HG02759 (cell line): ENCODE measurements around the gene SPDYC.

Experiments
- ATAC-seq: cut with Tn5 transposase; IDR thresholded peaks from one replicate; pipeline ENCODE4 v1.9.1; 2021; ENCODE audit warnings: mild to moderate bottlenecking, moderate library complexity; ENCODE audit not compliant: unreplicated experiment

SPDYC gene

GRCh38 chr11:65170058-65170534 is at the start of gene SPDYC:
Gene SPDYC (plus strand): TSS chr11:65170233. CDS start chr11:65171358, 1,125 bp downstream.
- ATAC-seq, result no peak

GRCh38 chr11:65120831-65121230 is 49.2 kb upstream of the SPDYC start:
- no peak for ATAC-seq

- no peak for ATAC-seq
These were observed 48.6 kb upstream of the SPDYC start for GRCh38 chr11:65121447-65121864.

GRCh38 chr11:65121865-65122696 is 48.0 kb upstream of the SPDYC start, which contains the start of the genes FAU and MRPL49:
Gene FAU (minus strand): TSS chr11:65122134. CDS start chr11:65121813, 321 bp downstream.
Gene MRPL49 (plus strand): TSS chr11:65122321. CDS start chr11:65122347, 26 bp downstream.
- ATAC-seq, result peak; percentile 72

- no peak for ATAC-seq
These were observed 45.4 kb upstream of the SPDYC start for GRCh38 chr11:65124480-65125196.

- no peak for ATAC-seq
These were observed 44.6 kb upstream of the SPDYC start for GRCh38 chr11:65125197-65126056.

GRCh38 chr11:65126624-65127274 is 43.3 kb upstream of the SPDYC start:
- no peak for ATAC-seq

GRCh38 chr11:65127473-65128181 is 42.4 kb upstream of the SPDYC start:
- no peak for ATAC-seq

- ATAC-seq, result no peak
These were observed 41.6 kb upstream of the SPDYC start for GRCh38 chr11:65128182-65129145.

GRCh38 chr11:65129649-65130441 is 40.2 kb upstream of the SPDYC start:
- no peak for ATAC-seq

GRCh38 chr11:65130631-65131416 is 39.2 kb upstream of the SPDYC start:
- no peak for ATAC-seq

- ATAC-seq, result no peak
These were observed 38.6 kb upstream of the SPDYC start for GRCh38 chr11:65131417-65131776.

GRCh38 chr11:65131895-65132237 is 38.2 kb upstream of the SPDYC start:
- ATAC-seq, result no peak

GRCh38 chr11:65132238-65132987 is 37.6 kb upstream of the SPDYC start:
- ATAC-seq, result peak; percentile 44

- ATAC-seq, result no peak
These were observed 36.9 kb upstream of the SPDYC start for GRCh38 chr11:65132988-65133700.

- no peak for ATAC-seq
These were observed 36.3 kb upstream of the SPDYC start for GRCh38 chr11:65133724-65134123.
